WTC11 (cell line): Measurements from ENCODE around the gene TUSC2. TPM values are rescaled to one million over a fixed set of nuclear protein-coding genes. Genes with fewer than 3 reads are reported as not detected.

Experiments
- ATAC-seq: fragments of 200-7000 bp; cut with Tn5 transposase; 2 replicates; pipeline ENCODE4 v1.10.0; 2021; ENCODE audit warnings: mild to moderate bottlenecking, moderate library complexity
- CTCF ChIA-PET: fragments of 300-600 bp; sonication (Branson Sonifier 250); formaldehyde crosslinking; loops from one replicate; lab custom pipeline; 2021; ENCODE audit warnings: antibody characterized with exemption; lab: Charles Lee
- POLR2A ChIA-PET: fragments of 350-600 bp; sonication (Branson Sonifier 250); formaldehyde crosslinking; loops from one replicate; lab custom pipeline; 2021; ENCODE audit warnings: antibody characterized with exemption; lab: Charles Lee
- DNase-seq: peaks from one replicate; pipeline ENCODE4 v3.0.0; 2021; ENCODE audit warnings: low spot score
- H3K27ac Mint-ChIP-seq: 2 replicates; pipeline ENCODE4 v1.8.0; 2021; ENCODE audit warnings: mixed read lengths
- H3K27me3 Mint-ChIP-seq: 2 replicates; pipeline ENCODE4 v1.8.0; 2021; ENCODE audit warnings: low read depth, mild to moderate bottlenecking, moderate library complexity, mixed read lengths
- H3K36me3 Mint-ChIP-seq: 2 replicates; pipeline ENCODE4 v1.8.0; 2021; ENCODE audit warnings: mixed read lengths
- H3K4me1 Mint-ChIP-seq: 2 replicates; pipeline ENCODE4 v1.8.0; 2022; ENCODE audit warnings: mixed read lengths
- H3K4me3 Mint-ChIP-seq: 2 replicates; pipeline ENCODE4 v1.8.0; 2021; ENCODE audit warnings: mild to moderate bottlenecking, moderate library complexity, mixed read lengths
- H3K9me3 Mint-ChIP-seq: 2 replicates; pipeline ENCODE4 v1.8.0; 2021; ENCODE audit warnings: mixed read lengths
- ETV6 ChIP-seq: sonication (generic); formaldehyde crosslinking; IDR thresholded peaks from 2 replicates; pipeline ENCODE4 v1.8.1; 2022; ENCODE audit warnings: mild to moderate bottlenecking, missing genetic modification reagents
- FOXJ3 ChIP-seq: sonication (generic); formaldehyde crosslinking; IDR thresholded peaks from 2 replicates; pipeline ENCODE4 v1.9.0; 2021; ENCODE audit warnings: missing genetic modification reagents, mild to moderate bottlenecking, borderline replicate concordance
- FOXK1 ChIP-seq: sonication (generic); formaldehyde crosslinking; IDR thresholded peaks from 2 replicates; pipeline ENCODE4 v1.8.0; 2022; ENCODE audit warnings: mild to moderate bottlenecking, moderate library complexity, missing genetic modification reagents
- GTF2I ChIP-seq: fragments of 250-450 bp; sonication (Bioruptor Pico); conservative IDR thresholded peaks from 2 replicates; pipeline ENCODE4 v1.4.0; 2021; ENCODE audit warnings: mild to moderate bottlenecking
- JUN ChIP-seq: sonication (generic); formaldehyde crosslinking; IDR thresholded peaks from 2 replicates; pipeline ENCODE4 v1.8.0; 2023; ENCODE audit warnings: mild to moderate bottlenecking, missing genetic modification reagents
- KAT7 ChIP-seq: sonication (generic); formaldehyde crosslinking; IDR thresholded peaks from 2 replicates; pipeline ENCODE4 v1.8.1; 2023; ENCODE audit warnings: missing genetic modification reagents, mild to moderate bottlenecking, borderline replicate concordance
- MXD4 ChIP-seq: fragments of 250-450 bp; sonication (Bioruptor Pico); IDR thresholded peaks from 2 replicates; pipeline ENCODE4 v1.8.0; 2021; ENCODE audit warnings: mild to moderate bottlenecking, moderate library complexity, borderline replicate concordance
- NFE2L1 ChIP-seq: sonication (generic); formaldehyde crosslinking; IDR thresholded peaks from 2 replicates; pipeline ENCODE4 v1.8.1; 2023; ENCODE audit warnings: missing genetic modification reagents
- SMAD4 ChIP-seq: sonication (generic); formaldehyde crosslinking; IDR thresholded peaks from 2 replicates; pipeline ENCODE4 v1.8.0; 2022; ENCODE audit warnings: mild to moderate bottlenecking, missing genetic modification reagents
- SOX15 ChIP-seq: fragments of 250-450 bp; sonication (Bioruptor Pico); IDR thresholded peaks from 2 replicates; pipeline ENCODE4 v1.9.0; 2021; ENCODE audit warnings: mild to moderate bottlenecking
- ZNF317 ChIP-seq: sonication (generic); formaldehyde crosslinking; IDR thresholded peaks from 2 replicates; pipeline ENCODE4 v1.8.1; 2023; ENCODE audit warnings: low read depth, mild to moderate bottlenecking, moderate library complexity, missing genetic modification reagents, borderline replicate concordance
- total RNA-seq: library from RNA; stranded (reverse); gene quantifications from 3 replicates; pipeline ENCODE4 v1.2.3, GENCODE V29; 2021
- TF ChIP-seq, protein P1 (sequence below): fragments of 250-450 bp; sonication (Bioruptor Pico); IDR thresholded peaks from 2 replicates; pipeline ENCODE4 v1.9.0; 2021; ENCODE audit warnings: mild to moderate bottlenecking, borderline replicate concordance
- TF ChIP-seq, protein P2 (sequence below): sonication (generic); formaldehyde crosslinking; IDR thresholded peaks from 2 replicates; pipeline ENCODE4 v1.8.1; 2023; ENCODE audit warnings: mild to moderate bottlenecking, missing genetic modification reagents, borderline replicate concordance
- TF ChIP-seq, protein P3 (sequence below): sonication (generic); formaldehyde crosslinking; IDR thresholded peaks from 2 replicates; pipeline ENCODE4 v1.8.0; 2023; ENCODE audit warnings: missing genetic modification reagents
- TF ChIP-seq, protein P4 (sequence below): sonication (generic); formaldehyde crosslinking; IDR thresholded peaks from 2 replicates; pipeline ENCODE4 v1.8.0; 2022; ENCODE audit warnings: mild to moderate bottlenecking, missing genetic modification reagents
- TF ChIP-seq, protein P5 (sequence below): sonication (generic); formaldehyde crosslinking; conservative IDR thresholded peaks from 2 replicates; pipeline ENCODE4 v1.8.1; 2022; ENCODE audit warnings: mild to moderate bottlenecking, missing genetic modification reagents
- TF ChIP-seq, protein P6 (sequence below): sonication (generic); formaldehyde crosslinking; IDR thresholded peaks from 2 replicates; pipeline ENCODE4 v1.8.1; 2022; ENCODE audit warnings: low read depth, mild to moderate bottlenecking, moderate library complexity, missing genetic modification reagents, borderline replicate concordance
- TF ChIP-seq, protein P7 (sequence below): sonication (generic); formaldehyde crosslinking; IDR thresholded peaks from 2 replicates; pipeline ENCODE4 v1.8.0; 2022; ENCODE audit warnings: missing genetic modification reagents
- TF ChIP-seq, protein P8 (sequence below): sonication (generic); formaldehyde crosslinking; IDR thresholded peaks from 2 replicates; pipeline ENCODE4 v1.8.1; 2023; ENCODE audit warnings: mild to moderate bottlenecking, moderate library complexity, missing genetic modification reagents

TUSC2 gene
- total RNA-seq, 1 experiment from 2014 or later = 41.1 TPM

DNA sequence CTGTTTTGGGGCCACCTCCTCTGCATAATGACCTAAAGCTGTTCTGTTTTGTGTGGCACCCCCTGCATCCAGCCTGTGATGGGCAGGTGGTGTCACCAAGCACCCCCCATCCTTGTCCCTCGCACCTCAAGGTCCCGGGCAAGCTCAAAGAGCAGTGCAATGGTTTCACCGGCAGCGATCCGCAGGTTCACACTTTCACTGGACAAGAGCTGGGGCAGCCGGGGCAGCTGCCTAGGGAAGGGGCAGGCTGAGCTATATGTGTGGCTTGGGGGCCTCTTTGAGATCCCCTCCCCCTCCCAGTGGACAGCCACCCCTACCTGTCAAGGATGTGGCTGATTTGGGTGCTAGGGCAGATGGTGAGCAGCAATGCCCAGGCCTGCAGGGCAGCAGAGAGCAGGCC is 38.9 kb downstream of the TUSC2 start:
- ChIA-PET POLR2A (interaction anchor here (0.9 kb wide), 1 partner anchor 9 kb away, joined by 3 read pairs; no protein-coding TSS in a partner anchor), CTCF (interaction anchor here (0.6 kb wide), 1 partner anchor 62 kb away, joined by 3 read pairs; no protein-coding TSS in a partner anchor)
- no peak for DNase-seq

DNA sequence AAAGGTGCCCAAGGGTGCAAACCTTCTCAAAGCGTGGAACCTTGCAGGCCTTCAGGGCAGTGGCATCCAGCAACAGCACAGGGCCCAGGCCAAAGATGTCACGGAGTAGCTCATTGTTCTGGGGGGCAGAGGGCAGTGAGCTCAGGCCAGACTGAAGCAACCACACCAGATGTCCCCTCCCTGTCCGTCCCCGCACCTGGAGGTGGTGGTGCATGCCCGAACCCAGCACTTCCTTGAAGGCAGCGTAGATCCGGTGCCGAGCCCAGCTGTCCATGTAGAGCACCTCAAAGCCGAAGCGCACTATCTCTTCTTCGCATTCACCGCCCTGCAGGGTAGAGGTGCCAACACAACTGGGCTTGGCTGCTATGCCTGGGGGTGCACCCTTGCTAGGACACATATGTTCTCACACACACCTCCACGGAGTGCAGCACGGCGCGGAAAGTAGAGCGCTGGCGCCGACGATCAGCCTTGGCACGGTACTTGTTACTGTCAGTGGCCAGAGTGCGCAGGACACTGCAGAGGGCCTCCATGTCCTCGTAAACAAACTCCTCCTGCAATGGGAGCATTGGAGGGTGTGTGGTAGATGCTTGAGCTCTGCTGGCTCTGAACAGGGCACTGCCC is 39.5 kb downstream of the TUSC2 start:
- ATAC-seq (no peak), DNase-seq (no peak)
- ChIA-PET CTCF (no interaction called here), POLR2A (no interaction called here)
- TF ChIP-seq, protein P1, sequence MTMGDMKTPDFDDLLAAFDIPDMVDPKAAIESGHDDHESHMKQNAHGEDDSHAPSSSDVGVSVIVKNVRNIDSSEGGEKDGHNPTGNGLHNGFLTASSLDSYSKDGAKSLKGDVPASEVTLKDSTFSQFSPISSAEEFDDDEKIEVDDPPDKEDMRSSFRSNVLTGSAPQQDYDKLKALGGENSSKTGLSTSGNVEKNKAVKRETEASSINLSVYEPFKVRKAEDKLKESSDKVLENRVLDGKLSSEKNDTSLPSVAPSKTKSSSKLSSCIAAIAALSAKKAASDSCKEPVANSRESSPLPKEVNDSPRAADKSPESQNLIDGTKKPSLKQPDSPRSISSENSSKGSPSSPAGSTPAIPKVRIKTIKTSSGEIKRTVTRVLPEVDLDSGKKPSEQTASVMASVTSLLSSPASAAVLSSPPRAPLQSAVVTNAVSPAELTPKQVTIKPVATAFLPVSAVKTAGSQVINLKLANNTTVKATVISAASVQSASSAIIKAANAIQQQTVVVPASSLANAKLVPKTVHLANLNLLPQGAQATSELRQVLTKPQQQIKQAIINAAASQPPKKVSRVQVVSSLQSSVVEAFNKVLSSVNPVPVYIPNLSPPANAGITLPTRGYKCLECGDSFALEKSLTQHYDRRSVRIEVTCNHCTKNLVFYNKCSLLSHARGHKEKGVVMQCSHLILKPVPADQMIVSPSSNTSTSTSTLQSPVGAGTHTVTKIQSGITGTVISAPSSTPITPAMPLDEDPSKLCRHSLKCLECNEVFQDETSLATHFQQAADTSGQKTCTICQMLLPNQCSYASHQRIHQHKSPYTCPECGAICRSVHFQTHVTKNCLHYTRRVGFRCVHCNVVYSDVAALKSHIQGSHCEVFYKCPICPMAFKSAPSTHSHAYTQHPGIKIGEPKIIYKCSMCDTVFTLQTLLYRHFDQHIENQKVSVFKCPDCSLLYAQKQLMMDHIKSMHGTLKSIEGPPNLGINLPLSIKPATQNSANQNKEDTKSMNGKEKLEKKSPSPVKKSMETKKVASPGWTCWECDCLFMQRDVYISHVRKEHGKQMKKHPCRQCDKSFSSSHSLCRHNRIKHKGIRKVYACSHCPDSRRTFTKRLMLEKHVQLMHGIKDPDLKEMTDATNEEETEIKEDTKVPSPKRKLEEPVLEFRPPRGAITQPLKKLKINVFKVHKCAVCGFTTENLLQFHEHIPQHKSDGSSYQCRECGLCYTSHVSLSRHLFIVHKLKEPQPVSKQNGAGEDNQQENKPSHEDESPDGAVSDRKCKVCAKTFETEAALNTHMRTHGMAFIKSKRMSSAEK (CRISPR knock-in tag) = no peak
- TF ChIP-seq SMAD4 (CRISPR knock-in tag) (no peak), ETV6 (CRISPR knock-in tag) (no peak)
- TF ChIP-seq, protein P2, sequence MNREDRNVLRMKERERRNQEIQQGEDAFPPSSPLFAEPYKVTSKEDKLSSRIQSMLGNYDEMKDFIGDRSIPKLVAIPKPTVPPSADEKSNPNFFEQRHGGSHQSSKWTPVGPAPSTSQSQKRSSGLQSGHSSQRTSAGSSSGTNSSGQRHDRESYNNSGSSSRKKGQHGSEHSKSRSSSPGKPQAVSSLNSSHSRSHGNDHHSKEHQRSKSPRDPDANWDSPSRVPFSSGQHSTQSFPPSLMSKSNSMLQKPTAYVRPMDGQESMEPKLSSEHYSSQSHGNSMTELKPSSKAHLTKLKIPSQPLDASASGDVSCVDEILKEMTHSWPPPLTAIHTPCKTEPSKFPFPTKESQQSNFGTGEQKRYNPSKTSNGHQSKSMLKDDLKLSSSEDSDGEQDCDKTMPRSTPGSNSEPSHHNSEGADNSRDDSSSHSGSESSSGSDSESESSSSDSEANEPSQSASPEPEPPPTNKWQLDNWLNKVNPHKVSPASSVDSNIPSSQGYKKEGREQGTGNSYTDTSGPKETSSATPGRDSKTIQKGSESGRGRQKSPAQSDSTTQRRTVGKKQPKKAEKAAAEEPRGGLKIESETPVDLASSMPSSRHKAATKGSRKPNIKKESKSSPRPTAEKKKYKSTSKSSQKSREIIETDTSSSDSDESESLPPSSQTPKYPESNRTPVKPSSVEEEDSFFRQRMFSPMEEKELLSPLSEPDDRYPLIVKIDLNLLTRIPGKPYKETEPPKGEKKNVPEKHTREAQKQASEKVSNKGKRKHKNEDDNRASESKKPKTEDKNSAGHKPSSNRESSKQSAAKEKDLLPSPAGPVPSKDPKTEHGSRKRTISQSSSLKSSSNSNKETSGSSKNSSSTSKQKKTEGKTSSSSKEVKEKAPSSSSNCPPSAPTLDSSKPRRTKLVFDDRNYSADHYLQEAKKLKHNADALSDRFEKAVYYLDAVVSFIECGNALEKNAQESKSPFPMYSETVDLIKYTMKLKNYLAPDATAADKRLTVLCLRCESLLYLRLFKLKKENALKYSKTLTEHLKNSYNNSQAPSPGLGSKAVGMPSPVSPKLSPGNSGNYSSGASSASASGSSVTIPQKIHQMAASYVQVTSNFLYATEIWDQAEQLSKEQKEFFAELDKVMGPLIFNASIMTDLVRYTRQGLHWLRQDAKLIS (CRISPR knock-in tag) = no peak
- TF ChIP-seq, protein P3, sequence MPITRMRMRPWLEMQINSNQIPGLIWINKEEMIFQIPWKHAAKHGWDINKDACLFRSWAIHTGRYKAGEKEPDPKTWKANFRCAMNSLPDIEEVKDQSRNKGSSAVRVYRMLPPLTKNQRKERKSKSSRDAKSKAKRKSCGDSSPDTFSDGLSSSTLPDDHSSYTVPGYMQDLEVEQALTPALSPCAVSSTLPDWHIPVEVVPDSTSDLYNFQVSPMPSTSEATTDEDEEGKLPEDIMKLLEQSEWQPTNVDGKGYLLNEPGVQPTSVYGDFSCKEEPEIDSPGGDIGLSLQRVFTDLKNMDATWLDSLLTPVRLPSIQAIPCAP (CRISPR knock-in tag) = no peak
- Mint-ChIP-seq H3K27me3 (no peaks in the 10 kb centered on the region; the same call in 1 of the 2 replicates), H3K27ac (no peak overlapping the region), H3K4me3 (no peak overlapping the region), H3K36me3 (peaks cover 21% of the 10 kb centered on the region), H3K9me3 (no peaks in the 10 kb centered on the region), H3K4me1 (peaks cover 12% of the 10 kb centered on the region)

More for the DNA sequence above, 38.9 kb downstream of the TUSC2 start:
- Mint-ChIP-seq H3K27me3 (no peaks in the 10 kb centered on the region; the same call in 1 of the 2 replicates), H3K4me3 (no peak overlapping the region), H3K27ac (no peak overlapping the region)
- TF ChIP-seq, protein P4, sequence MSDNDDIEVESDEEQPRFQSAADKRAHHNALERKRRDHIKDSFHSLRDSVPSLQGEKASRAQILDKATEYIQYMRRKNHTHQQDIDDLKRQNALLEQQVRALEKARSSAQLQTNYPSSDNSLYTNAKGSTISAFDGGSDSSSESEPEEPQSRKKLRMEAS (CRISPR knock-in tag) = no peak
- TF ChIP-seq JUN (CRISPR knock-in tag) (no peak), GTF2I (CRISPR knock-in tag) (no peak), SOX15 (CRISPR knock-in tag) (no peak), MXD4 (CRISPR knock-in tag) (no peak), NFE2L1 (CRISPR knock-in tag) (no peak), FOXK1 (no peak), ZNF317 (no peak), FOXJ3 (no peak), KAT7 (no peak)
- TF ChIP-seq, protein P5, sequence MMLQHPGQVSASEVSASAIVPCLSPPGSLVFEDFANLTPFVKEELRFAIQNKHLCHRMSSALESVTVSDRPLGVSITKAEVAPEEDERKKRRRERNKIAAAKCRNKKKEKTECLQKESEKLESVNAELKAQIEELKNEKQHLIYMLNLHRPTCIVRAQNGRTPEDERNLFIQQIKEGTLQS (CRISPR knock-in tag) = no peak
- TF ChIP-seq, protein P6, sequence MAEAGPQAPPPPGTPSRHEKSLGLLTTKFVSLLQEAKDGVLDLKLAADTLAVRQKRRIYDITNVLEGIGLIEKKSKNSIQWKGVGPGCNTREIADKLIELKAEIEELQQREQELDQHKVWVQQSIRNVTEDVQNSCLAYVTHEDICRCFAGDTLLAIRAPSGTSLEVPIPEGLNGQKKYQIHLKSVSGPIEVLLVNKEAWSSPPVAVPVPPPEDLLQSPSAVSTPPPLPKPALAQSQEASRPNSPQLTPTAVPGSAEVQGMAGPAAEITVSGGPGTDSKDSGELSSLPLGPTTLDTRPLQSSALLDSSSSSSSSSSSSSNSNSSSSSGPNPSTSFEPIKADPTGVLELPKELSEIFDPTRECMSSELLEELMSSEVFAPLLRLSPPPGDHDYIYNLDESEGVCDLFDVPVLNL (CRISPR knock-in tag) = no peak
- TF ChIP-seq, protein P7, sequence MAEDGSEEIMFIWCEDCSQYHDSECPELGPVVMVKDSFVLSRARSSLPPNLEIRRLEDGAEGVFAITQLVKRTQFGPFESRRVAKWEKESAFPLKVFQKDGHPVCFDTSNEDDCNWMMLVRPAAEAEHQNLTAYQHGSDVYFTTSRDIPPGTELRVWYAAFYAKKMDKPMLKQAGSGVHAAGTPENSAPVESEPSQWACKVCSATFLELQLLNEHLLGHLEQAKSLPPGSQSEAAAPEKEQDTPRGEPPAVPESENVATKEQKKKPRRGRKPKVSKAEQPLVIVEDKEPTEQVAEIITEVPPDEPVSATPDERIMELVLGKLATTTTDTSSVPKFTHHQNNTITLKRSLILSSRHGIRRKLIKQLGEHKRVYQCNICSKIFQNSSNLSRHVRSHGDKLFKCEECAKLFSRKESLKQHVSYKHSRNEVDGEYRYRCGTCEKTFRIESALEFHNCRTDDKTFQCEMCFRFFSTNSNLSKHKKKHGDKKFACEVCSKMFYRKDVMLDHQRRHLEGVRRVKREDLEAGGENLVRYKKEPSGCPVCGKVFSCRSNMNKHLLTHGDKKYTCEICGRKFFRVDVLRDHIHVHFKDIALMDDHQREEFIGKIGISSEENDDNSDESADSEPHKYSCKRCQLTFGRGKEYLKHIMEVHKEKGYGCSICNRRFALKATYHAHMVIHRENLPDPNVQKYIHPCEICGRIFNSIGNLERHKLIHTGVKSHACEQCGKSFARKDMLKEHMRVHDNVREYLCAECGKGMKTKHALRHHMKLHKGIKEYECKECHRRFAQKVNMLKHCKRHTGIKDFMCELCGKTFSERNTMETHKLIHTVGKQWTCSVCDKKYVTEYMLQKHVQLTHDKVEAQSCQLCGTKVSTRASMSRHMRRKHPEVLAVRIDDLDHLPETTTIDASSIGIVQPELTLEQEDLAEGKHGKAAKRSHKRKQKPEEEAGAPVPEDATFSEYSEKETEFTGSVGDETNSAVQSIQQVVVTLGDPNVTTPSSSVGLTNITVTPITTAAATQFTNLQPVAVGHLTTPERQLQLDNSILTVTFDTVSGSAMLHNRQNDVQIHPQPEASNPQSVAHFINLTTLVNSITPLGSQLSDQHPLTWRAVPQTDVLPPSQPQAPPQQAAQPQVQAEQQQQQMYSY (CRISPR knock-in tag) = no peak
- TF ChIP-seq, protein P8, sequence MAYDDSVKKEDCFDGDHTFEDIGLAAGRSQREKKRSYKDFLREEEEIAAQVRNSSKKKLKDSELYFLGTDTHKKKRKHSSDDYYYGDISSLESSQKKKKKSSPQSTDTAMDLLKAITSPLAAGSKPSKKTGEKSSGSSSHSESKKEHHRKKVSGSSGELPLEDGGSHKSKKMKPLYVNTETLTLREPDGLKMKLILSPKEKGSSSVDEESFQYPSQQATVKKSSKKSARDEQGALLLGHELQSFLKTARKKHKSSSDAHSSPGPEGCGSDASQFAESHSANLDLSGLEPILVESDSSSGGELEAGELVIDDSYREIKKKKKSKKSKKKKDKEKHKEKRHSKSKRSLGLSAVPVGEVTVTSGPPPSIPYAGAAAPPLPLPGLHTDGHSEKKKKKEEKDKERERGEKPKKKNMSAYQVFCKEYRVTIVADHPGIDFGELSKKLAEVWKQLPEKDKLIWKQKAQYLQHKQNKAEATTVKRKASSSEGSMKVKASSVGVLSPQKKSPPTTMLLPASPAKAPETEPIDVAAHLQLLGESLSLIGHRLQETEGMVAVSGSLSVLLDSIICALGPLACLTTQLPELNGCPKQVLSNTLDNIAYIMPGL (CRISPR knock-in tag) = no peak
- TF ChIP-seq, all 79 proteins: peak for 0
- Mint-ChIP-seq H3K36me3 (peaks cover 21% of the 10 kb centered on the region), H3K4me1 (peaks cover 12% of the 10 kb centered on the region), H3K9me3 (no peaks in the 10 kb centered on the region)
- ATAC-seq = no peak
